Suprapubic skin (tissue), 4 donors: ENCODE measurements around the gene GCNT2. TPM values are rescaled to one million over a fixed set of nuclear protein-coding genes. Genes with fewer than 3 reads are reported as not detected.
"Not testable (repeated sequence)": the region's sequence is repeated elsewhere in the genome, so short reads cannot be mapped to it uniquely, and the experiment has no call there.

Experiments
- DNase-seq, 2 donors: peaks; one replicate each; pipeline ENCODE4 v3.0.0-alpha.2; 2019; ENCODE audit warnings: low spot score in 2 of 2
- H3K27ac ChIP-seq: fragments of 200-600 bp; sonication (generic); one replicate; pipeline ENCODE4 v1.5.1; 2019
- H3K27me3 ChIP-seq: fragments of 200-600 bp; sonication (generic); one replicate; pipeline ENCODE4 v1.5.1; 2019
- H3K36me3 ChIP-seq: fragments of 200-600 bp; sonication (generic); one replicate; pipeline ENCODE4 v1.5.1; 2019
- H3K4me1 ChIP-seq: fragments of 200-600 bp; sonication (generic); one replicate; pipeline ENCODE4 v1.5.1; 2019
- H3K4me3 ChIP-seq: fragments of 200-600 bp; sonication (generic); one replicate; pipeline ENCODE4 v1.5.1; 2019; ENCODE audit warnings: mild to moderate bottlenecking
- H3K9me3 ChIP-seq: fragments of 200-600 bp; sonication (generic); one replicate; pipeline ENCODE4 v1.5.1; 2019
- EP300 ChIP-seq: sonication (generic); formaldehyde crosslinking; IDR thresholded peaks from one replicate; pipeline ENCODE4 v1.6.1; 2017; ENCODE audit warnings: antibody characterized with exemption
- POLR2A ChIP-seq, 2 donors: fragments of 450-650 bp; IDR thresholded peaks; one replicate each; pipeline ENCODE4 v1.6.1; 2017; ENCODE audit warnings: antibody characterized with exemption in 2 of 2, mild to moderate bottlenecking in 2 of 2, moderate library complexity in 2 of 2
- POLR2AphosphoS5 ChIP-seq, 3 donors: sonication (generic); formaldehyde crosslinking; IDR thresholded peaks; one replicate each; pipeline ENCODE4 v1.6.1; 2017; ENCODE audit warnings: antibody characterized with exemption in 3 of 3
- WGBS: methylation state at CpG from one replicate; pipeline ENCODE4 v1.1.5; 2018; 5-methylcytosine and 5-hydroxymethylcytosine counted together
- total RNA-seq, 4 donors: library from RNA; depleted of rRNA; stranded (reverse); fragments of >200 nt; gene quantifications; one replicate each; pipeline ENCODE4 v1.1.0, GENCODE V29; 2016
- TF ChIP-seq, protein P1 (sequence below), 2 donors: fragments of 200-600 bp in 1 of 2; fragments of 450-650 bp in 1 of 2; sonication (generic) in 1 of 2; IDR thresholded peaks; one replicate each; pipeline ENCODE4 v1.5.1; 2016 to 2019; ENCODE audit warnings: antibody characterized with exemption in 2 of 2, mild to moderate bottlenecking in 1 of 2, moderate library complexity in 1 of 2

The GCNT2 gene
- total RNA-seq, 4 donors from 2014 or later: 8.0 to 37.4 (median 14.4) TPM

DNA sequence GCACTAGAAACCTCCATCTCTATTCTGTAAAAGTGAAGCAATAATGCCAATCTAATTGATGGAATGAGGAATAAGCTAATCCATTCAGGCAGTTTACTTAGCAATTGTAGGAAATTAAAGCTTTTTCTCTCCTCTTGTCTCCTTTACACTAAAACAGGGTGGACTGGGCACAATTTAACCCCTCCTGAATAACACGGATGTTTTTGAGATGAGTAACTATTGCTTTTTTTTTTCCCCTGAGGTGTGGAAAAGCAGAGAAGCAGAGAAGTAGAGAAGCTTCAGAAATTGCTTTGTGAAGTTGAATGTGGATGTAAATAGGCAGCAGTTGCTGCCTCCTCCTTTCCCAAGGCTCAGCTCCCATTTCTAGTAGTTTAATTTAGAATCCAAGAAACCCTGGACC, 40.0 kb upstream of the GCNT2 start:
- no peak overlapping the region for H3K4me3 ChIP-seq
- TF ChIP-seq, protein P1, sequence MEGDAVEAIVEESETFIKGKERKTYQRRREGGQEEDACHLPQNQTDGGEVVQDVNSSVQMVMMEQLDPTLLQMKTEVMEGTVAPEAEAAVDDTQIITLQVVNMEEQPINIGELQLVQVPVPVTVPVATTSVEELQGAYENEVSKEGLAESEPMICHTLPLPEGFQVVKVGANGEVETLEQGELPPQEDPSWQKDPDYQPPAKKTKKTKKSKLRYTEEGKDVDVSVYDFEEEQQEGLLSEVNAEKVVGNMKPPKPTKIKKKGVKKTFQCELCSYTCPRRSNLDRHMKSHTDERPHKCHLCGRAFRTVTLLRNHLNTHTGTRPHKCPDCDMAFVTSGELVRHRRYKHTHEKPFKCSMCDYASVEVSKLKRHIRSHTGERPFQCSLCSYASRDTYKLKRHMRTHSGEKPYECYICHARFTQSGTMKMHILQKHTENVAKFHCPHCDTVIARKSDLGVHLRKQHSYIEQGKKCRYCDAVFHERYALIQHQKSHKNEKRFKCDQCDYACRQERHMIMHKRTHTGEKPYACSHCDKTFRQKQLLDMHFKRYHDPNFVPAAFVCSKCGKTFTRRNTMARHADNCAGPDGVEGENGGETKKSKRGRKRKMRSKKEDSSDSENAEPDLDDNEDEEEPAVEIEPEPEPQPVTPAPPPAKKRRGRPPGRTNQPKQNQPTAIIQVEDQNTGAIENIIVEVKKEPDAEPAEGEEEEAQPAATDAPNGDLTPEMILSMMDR (IDR thresholded peaks at IDR 0.05): no peak
- no peaks in the 10 kb centered on the region for H3K9me3 ChIP-seq
- DNase-seq: no peak
- no peaks in the 10 kb centered on the region for H3K36me3 ChIP-seq
- WGBS: 57% methylated on average over 1 of the region's 1 CpG
- H3K4me1 ChIP-seq: no peaks in the 10 kb centered on the region
- no peaks in the 10 kb centered on the region for H3K27me3 ChIP-seq
- H3K27ac ChIP-seq: no peak overlapping the region

DNA sequence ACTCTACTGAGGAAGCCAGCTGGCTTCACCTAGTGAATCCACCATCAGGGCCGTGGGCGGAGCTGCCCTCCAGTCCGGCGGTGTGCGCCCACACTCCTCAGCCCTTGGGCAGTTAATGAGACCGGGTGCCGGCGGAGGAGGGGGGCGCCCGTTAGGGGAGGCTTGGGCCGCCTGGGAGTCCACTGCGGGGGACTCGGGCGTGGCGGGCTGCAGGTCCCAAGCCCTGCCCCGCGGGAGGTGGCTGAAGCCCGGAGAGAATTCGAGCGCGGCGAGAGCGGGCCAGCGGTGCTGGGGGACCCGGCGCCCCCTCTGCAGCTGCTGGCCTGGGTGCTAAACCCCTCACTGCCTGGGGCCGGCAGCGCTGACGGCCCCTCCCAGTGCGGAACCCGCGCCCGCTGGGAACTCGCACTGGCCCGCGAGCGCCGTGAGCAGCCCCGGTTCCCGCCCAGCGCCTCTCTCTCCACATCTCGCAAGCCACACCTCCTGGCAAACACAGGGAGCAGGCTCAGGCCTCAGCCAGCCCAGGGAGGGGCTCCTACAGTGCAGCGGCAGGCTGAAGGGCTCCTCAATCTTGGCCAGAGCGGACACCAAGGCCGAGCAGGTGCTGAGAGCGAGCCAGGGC, 38.4 kb upstream of the GCNT2 start:
- H3K4me1 ChIP-seq: no peaks in the 10 kb centered on the region
- H3K4me3 ChIP-seq: no peak overlapping the region
- 94% methylated on average over 13 of the region's 46 CpGs for WGBS
- no peak for DNase-seq
- TF ChIP-seq POLR2A (IDR thresholded peaks at IDR 0.05): no peak
- TF ChIP-seq POLR2AphosphoS5 (IDR thresholded peaks at IDR 0.05): no peak
- no peak for TF ChIP-seq EP300
- TF ChIP-seq, protein P1 (IDR thresholded peaks at IDR 0.05): no peak
- H3K36me3 ChIP-seq: no peaks in the 10 kb centered on the region
- H3K27ac ChIP-seq: no peak overlapping the region
- H3K9me3 ChIP-seq: no peaks in the 10 kb centered on the region
- H3K27me3 ChIP-seq: no peaks in the 10 kb centered on the region

DNA sequence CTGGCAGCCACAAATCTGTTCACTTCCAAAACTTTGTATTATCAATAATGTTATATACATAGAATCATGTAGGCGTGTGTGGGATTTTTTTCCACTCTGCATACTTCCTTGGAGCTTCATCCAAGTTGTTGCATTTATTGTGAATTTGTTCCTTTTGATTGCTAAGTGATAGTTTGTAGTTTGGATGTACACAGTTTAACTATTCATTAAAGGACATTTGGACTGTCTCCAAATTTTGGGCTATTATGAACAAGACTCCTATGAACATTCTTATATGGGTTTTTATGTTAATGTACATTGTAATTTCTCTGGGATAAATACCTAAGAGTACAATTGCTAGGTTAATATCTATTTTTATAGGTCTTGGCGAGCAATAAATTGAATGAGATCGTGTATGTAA, 36.2 kb upstream of the GCNT2 start:
- H3K27ac ChIP-seq: no peak overlapping the region
- no peaks in the 10 kb centered on the region for H3K27me3 ChIP-seq
- no peak overlapping the region for H3K4me3 ChIP-seq
- H3K9me3 ChIP-seq: no peaks in the 10 kb centered on the region
- TF ChIP-seq POLR2A (IDR thresholded peaks at IDR 0.05) (no peak), POLR2AphosphoS5 (IDR thresholded peaks at IDR 0.05) (no peak), EP300 (no peak)
- TF ChIP-seq, protein P1 (IDR thresholded peaks at IDR 0.05): no peak
- DNase-seq: no peak
- H3K36me3 ChIP-seq: no peaks in the 10 kb centered on the region
- 68% methylated on average over 3 of the region's 3 CpGs for WGBS
- no peaks in the 10 kb centered on the region for H3K4me1 ChIP-seq

DNA sequence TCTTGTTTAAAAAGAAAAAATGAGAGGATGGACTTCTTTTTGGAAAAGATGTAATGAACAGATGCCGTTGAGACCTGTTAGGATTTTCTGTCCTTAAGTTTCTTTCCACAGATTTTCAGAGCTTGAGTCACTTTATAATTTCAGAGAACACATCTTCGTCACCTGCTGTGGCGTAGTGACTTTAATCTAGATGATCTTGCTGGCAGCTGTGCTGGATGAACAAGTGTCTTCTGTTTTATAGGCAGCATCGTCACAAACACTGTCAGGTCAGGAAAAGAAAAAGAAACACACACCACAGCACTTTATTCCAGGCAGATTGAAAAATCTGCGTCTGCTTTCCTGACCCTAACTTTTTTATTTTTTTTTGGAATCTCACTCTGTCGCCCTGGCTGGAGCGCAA, 35.7 kb upstream of the GCNT2 start:
- no peak overlapping the region for H3K27ac ChIP-seq
- WGBS: 79% methylated on average over 7 of the region's 7 CpGs
- no peaks in the 10 kb centered on the region for H3K27me3 ChIP-seq
- DNase-seq: no peak
- H3K4me1 ChIP-seq: no peaks in the 10 kb centered on the region
- H3K9me3 ChIP-seq: no peaks in the 10 kb centered on the region
- no peaks in the 10 kb centered on the region for H3K36me3 ChIP-seq
- no peak overlapping the region for H3K4me3 ChIP-seq
- TF ChIP-seq POLR2A (IDR thresholded peaks at IDR 0.05) (no peak), EP300 (no peak), POLR2AphosphoS5 (IDR thresholded peaks at IDR 0.05) (no peak)
- TF ChIP-seq, protein P1 (IDR thresholded peaks at IDR 0.05): no peak

DNA sequence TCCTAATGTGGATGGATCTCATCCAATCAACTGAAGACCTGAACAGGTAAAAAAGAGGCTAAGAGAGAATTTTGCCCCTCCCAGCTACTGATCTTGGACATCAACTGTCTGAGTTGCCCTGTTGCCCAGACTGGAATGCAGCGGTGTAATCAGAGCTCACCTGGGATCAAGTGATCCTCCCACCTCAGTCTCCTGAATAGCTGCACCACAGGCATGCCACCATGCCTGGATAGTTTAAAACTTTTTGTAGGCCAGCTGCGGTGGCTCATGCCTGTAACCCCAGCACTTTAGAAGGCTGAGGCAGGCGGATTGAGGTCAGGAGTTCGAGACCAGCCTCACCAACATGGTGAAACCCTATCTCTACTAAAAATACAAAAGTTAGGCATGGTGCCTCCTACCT, 34.9 kb upstream of the GCNT2 start:
- no peak for TF ChIP-seq POLR2A (IDR thresholded peaks at IDR 0.05)
- TF ChIP-seq, protein P1 (IDR thresholded peaks at IDR 0.05): no peak
- TF ChIP-seq EP300: no peak
- no peak for TF ChIP-seq POLR2AphosphoS5 (IDR thresholded peaks at IDR 0.05)
- H3K4me1 ChIP-seq: no peaks in the 10 kb centered on the region
- DNase-seq: no peak
- no peak overlapping the region for H3K4me3 ChIP-seq
- 90% methylated on average over 4 of the region's 4 CpGs for WGBS
- no peaks in the 10 kb centered on the region for H3K27me3 ChIP-seq
- no peaks in the 10 kb centered on the region for H3K9me3 ChIP-seq
- no peak overlapping the region for H3K27ac ChIP-seq
- no peaks in the 10 kb centered on the region for H3K36me3 ChIP-seq

DNA sequence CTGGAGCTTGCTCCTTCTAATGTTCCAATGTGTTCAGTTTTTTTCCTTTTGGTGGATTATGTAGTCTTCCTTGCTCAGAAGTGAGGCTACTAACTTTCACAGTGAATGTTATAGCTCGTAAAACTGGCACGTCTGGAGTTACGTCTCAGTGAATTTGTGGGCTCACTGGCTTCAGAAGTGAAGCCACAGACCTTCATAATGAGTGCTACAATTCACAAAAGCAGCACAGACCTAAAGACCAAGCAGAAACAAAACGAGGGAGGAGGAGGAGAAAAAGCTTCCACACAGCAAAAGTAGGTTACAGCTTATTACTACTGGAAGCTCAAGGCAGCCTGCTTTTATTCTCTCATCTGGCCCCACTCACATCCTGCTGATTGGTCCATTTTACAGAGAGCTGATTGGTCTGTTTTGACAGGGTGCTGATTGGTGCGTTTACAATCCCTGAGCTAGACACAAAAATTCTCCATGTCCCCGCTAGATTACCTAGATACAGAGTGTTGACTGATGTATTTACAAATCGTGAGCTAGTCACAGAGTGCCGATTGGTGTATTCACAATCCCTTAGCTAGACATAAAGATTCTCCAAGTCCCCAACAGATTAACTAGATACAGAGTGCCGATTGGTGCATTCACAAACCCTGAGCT, 34.1 kb upstream of the GCNT2 start:
- DNase-seq: not testable (repeated sequence)

More for the DNA sequence above, 34.1 kb upstream of the GCNT2 start:
- H3K9me3 ChIP-seq, H3K4me3 ChIP-seq, H3K36me3 ChIP-seq, H3K27ac ChIP-seq, H3K4me1 ChIP-seq, H3K27me3 ChIP-seq: not testable (repeated sequence)
- 93% methylated on average over 9 of the region's 9 CpGs for WGBS
